Brain microvascular endothelial cell (primary cell): Measurements from ENCODE around the gene FARP2.

Source experiments
- DNase-seq: peaks from one replicate; pipeline ENCODE4 v3.0.0-alpha.2; 2020
- H3K27ac ChIP-seq: fragments of 250-450 bp; sonication (Bioruptor Pico); 2 replicates; pipeline ENCODE4 v1.5.1; 2020; ENCODE audit warnings: mild to moderate bottlenecking, moderate library complexity
- H3K27me3 ChIP-seq: fragments of 250-450 bp; sonication (Bioruptor Pico); replicated peaks from 2 replicates; pipeline ENCODE4 v1.5.1; 2020; ENCODE audit warnings: mild to moderate bottlenecking
- H3K36me3 ChIP-seq: fragments of 250-450 bp; sonication (Bioruptor Pico); replicated peaks from 2 replicates; pipeline ENCODE4 v1.5.1; 2020; ENCODE audit warnings: mild to moderate bottlenecking
- H3K4me3 ChIP-seq: 2 replicates; pipeline ENCODE4 v1.5.1; 2011; ENCODE audit warnings: low read depth, mild to moderate bottlenecking, control low read depth, low read length, moderate library complexity
- in situ Hi-C: cut with HindIII; loops from 2 replicates; pipeline ENCODE4 v1.10.0; 2017; ENCODE audit warnings: low sequenced_read_pairs, low pct_ligation_motif_present
- TF ChIP-seq, protein P1 (sequence below): IDR thresholded peaks from 2 replicates; pipeline ENCODE4 v1.5.1; 2011; ENCODE audit warnings: low read depth, mild to moderate bottlenecking, moderate library complexity, low read length, control low read depth, inconsistent platforms; ENCODE audit errors: missing control alignments

The FARP2 gene

DNA sequence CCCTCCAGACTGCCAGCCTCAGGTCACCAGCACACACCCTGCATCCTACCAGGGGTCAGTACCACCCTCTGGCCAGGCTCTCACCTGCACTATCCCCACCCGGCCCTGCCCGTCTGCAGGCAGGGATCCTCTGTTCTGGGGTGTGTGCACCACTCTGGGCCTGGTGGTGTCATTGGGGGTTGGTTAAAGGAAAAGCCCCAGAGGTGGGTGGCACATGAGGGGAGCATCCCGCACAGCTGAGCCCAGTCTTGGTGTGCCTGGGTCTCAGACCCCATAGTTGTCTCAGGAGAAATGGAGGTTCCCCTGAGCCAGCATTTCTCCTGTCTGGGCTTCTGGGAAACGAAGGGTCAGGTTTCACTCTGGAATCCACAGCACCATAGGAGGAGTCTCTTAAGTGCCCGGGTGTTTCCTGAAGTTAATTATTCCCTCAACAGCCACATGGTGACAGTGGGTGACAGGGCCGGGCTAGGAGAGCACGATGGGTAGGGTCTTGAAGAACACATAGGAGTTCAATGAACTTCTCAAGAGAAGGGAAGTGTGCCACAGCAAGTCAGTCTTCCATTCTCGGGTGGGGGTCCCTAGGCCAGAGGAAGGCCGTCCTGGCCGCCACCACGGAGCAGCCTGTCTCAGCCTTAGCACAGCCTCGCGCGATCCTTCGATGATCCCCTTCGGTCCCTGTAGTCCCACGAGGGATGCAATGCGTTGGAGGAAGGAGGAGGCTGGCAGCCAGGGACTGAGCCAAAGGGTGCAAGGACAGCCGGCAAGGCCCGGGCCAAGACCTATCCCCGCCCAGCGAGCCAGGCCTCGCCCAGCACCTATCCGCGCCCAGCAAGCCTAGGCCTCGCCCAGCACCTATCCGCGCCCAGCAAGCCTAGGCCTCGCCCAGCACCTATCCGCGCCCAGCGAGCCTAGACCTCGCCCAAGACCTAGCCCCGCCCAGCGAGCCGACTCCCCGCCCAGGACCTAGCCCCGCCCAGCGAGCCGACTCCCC is 1.1 kb upstream of the FARP2 start:
- no peak overlapping the region for H3K27ac ChIP-seq
- in situ Hi-C loops, result no loop called here
- H3K27me3 ChIP-seq, result no peaks in the 10 kb centered on the region
- TF ChIP-seq, protein P1, sequence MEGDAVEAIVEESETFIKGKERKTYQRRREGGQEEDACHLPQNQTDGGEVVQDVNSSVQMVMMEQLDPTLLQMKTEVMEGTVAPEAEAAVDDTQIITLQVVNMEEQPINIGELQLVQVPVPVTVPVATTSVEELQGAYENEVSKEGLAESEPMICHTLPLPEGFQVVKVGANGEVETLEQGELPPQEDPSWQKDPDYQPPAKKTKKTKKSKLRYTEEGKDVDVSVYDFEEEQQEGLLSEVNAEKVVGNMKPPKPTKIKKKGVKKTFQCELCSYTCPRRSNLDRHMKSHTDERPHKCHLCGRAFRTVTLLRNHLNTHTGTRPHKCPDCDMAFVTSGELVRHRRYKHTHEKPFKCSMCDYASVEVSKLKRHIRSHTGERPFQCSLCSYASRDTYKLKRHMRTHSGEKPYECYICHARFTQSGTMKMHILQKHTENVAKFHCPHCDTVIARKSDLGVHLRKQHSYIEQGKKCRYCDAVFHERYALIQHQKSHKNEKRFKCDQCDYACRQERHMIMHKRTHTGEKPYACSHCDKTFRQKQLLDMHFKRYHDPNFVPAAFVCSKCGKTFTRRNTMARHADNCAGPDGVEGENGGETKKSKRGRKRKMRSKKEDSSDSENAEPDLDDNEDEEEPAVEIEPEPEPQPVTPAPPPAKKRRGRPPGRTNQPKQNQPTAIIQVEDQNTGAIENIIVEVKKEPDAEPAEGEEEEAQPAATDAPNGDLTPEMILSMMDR, result no peak
- DNase-seq, result peak; percentile 65
- peak overlapping the region; percentile 35 for H3K4me3 ChIP-seq
- peaks cover 41% of the 10 kb centered on the region for H3K36me3 ChIP-seq

DNA sequence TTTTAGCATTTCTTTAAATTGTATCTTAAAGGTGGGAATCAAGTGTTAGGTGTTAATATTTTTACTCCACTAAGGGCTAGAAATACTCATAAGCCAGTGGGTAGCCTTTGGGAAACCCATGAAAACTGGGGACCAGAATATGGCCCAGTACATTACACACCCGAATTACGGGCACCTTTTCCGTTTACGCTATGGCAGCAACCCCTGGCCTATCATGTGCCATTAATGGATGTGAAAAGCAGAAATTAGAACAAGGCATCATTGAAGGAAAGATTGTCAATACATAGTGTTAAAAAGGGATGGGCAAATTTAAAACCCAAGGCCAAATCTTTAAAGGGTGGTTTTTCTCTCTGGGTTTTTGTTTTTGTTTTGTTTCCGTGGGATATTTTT is 781 bp downstream of the FARP2 start:
- no peak for DNase-seq
- in situ Hi-C loops, result no loop called here
- Histone ChIP-seq H3K27ac (no peak overlapping the region), H3K27me3 (no peaks in the 10 kb centered on the region), H3K4me3 (peak overlapping the region; percentile 87), H3K36me3 (peaks cover 24% of the 10 kb centered on the region)
- TF ChIP-seq, protein P1, result no peak

DNA sequence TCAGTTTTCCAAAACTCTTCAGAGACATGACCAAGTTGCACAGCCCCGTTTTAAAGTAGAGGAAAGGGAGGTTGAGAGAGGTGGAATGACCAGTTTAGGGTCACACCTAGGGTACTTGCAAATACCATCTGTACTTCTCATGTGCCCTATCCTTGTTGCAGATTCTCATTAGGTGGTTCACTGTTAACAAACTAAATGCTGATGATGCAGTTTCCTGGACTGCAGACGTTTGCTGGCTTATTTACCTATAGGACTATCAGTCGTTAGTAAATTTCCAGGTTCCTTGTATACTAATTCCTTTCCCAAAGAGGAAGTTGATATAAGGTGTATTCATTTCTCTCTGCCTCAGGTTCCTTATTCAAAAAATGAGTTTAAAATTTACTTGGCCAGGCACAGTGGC is 1.4 kb downstream of the FARP2 start:
- in situ Hi-C loops, result no loop called here
- H3K36me3 ChIP-seq, result peaks cover 18% of the 10 kb centered on the region
- TF ChIP-seq, protein P1, result no peak
- no peak overlapping the region for H3K27ac ChIP-seq
- no peak for DNase-seq
- peak overlapping the region; percentile 87 for H3K4me3 ChIP-seq
- no peaks in the 10 kb centered on the region for H3K27me3 ChIP-seq

DNA sequence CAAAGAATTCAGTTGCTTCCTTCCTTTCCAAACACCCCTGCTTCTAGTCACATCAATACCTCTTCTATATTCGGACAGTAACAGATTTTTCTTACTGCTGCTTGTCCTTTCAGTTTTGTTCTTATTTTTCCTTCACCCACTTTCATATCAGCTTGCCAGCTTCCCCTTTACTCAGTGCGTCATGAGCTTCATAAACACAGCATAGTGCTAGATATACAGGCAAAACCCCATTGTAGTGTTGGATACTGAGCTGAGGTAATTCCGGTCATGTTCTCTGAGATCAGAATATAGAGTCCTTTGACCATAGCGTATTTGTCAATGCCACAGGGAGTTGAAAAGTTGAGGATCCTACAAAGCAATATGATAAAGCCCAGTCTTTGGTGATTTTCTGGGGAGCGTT is 2.4 kb downstream of the FARP2 start:
- in situ Hi-C loops, result no loop called here
- no peak for DNase-seq
- Histone ChIP-seq H3K27me3 (no peaks in the 10 kb centered on the region), H3K27ac (no peak overlapping the region), H3K4me3 (no peak overlapping the region), H3K36me3 (peaks cover 11% of the 10 kb centered on the region)
- TF ChIP-seq, protein P1, result no peak

DNA sequence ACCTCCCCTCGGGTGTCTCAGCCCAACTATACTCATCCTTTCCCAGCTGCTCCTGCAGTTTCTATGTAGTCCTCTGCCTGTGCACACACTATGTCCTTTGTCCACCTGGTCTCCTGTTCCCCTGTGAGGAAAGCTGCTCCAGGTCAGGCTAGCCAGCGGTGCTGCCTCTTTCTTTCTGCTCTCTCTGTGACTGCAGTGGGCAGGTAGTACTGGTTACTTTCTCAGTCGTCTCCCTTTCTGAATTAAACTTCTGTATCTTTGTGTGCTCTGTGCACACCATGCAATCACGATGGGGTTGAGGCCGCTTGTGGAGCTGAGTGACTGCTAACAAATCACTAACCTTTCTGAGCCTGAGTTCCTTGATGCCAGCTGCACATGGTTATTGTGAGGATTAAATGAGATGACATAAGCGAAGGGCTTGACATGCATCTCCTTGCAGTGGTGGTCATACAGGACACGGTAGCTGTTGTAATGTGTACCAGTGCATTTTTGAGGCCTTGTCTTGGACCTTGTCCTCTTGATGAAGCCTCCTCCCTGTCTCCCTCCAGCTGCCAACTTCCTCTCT is 3.5 kb downstream of the FARP2 start:
- DNase-seq, result no peak
- TF ChIP-seq, protein P1, result no peak
- Histone ChIP-seq H3K4me3 (no peak overlapping the region), H3K27me3 (no peaks in the 10 kb centered on the region), H3K27ac (no peak overlapping the region), H3K36me3 (peaks cover 7% of the 10 kb centered on the region)
- in situ Hi-C loops, result no loop called here
